CD8-positive, alpha-beta memory T cell (primary cell): ENCODE measurements around the gene CFAP410. TPM values are rescaled to one million over a fixed set of nuclear protein-coding genes. Genes with fewer than 3 reads are reported as not detected.
"Not testable (repeated sequence)": the region's sequence is repeated elsewhere in the genome, so short reads cannot be mapped to it uniquely, and the experiment has no call there.

Experiments used
- CTCF ChIA-PET: fragments of 350-600 bp; sonication (Branson Sonifier 250); formaldehyde crosslinking; loops from one replicate; lab custom pipeline; 2021; ENCODE audit warnings: antibody characterized with exemption; lab: Charles Lee
- POLR2A ChIA-PET: fragments of 350-600 bp; sonication (Branson Sonifier 250); formaldehyde crosslinking; loops from one replicate; lab custom pipeline; 2021; ENCODE audit warnings: antibody characterized with exemption; lab: Charles Lee
- DNase-seq, 5 donors: peaks; one replicate each; pipeline versions ENCODE4 v3.0.0 to v3.0.0-alpha.2; 2020 to 2022; ENCODE audit warnings: mixed read lengths in 1 of 5
- H3K27ac ChIP-seq: one replicate; pipeline ENCODE4 v1.7.0; 2013; ENCODE audit warnings: low read depth, mild to moderate bottlenecking, low read length, moderate library complexity
- H3K27me3 ChIP-seq: 2 replicates; pipeline ENCODE4 v1.7.0; 2013; ENCODE audit warnings: low read length, mild to moderate bottlenecking; ENCODE audit not compliant: insufficient read depth, poor library complexity, severe bottlenecking
- H3K36me3 ChIP-seq: 2 replicates; pipeline ENCODE4 v1.7.0; 2013; ENCODE audit warnings: mild to moderate bottlenecking, low read length, moderate library complexity; ENCODE audit not compliant: insufficient read depth
- H3K4me1 ChIP-seq: 2 replicates; pipeline ENCODE4 v1.7.0; 2013; ENCODE audit warnings: mild to moderate bottlenecking, low read length, moderate library complexity; ENCODE audit not compliant: insufficient read depth
- H3K4me3 ChIP-seq: 2 replicates; pipeline ENCODE4 v1.7.0; 2013; ENCODE audit warnings: mild to moderate bottlenecking, low read length
- H3K9me3 ChIP-seq: 2 replicates; pipeline ENCODE4 v1.7.0; 2013; ENCODE audit warnings: mild to moderate bottlenecking, low read length
- H3K27ac Mint-ChIP-seq, 8 donors: one replicate each; pipeline ENCODE4 v1.8.0; 2020 to 2021; ENCODE audit warnings: mixed read lengths in 8 of 8, mild to moderate bottlenecking in 6 of 8, inconsistent platforms in 3 of 8, moderate library complexity in 3 of 8
- H3K27me3 Mint-ChIP-seq, 2 donors: one replicate each; pipeline ENCODE4 v1.8.0; 2020 to 2021; ENCODE audit warnings: mixed read lengths in 2 of 2, mild to moderate bottlenecking in 1 of 2, moderate library complexity in 1 of 2
- H3K36me3 Mint-ChIP-seq, 3 donors: one replicate each; pipeline ENCODE4 v1.8.0; 2020 to 2021; ENCODE audit warnings: mixed read lengths in 3 of 3, inconsistent platforms in 1 of 3, mild to moderate bottlenecking in 1 of 3
- H3K4me1 Mint-ChIP-seq, 3 donors: one replicate each; pipeline ENCODE4 v1.8.0; 2020 to 2021; ENCODE audit warnings: mixed read lengths in 3 of 3, inconsistent platforms in 1 of 3, mild to moderate bottlenecking in 1 of 3
- H3K4me3 Mint-ChIP-seq, 7 donors: one replicate each; pipeline ENCODE4 v1.8.0; 2020 to 2021; ENCODE audit warnings: mixed read lengths in 7 of 7, mild to moderate bottlenecking in 6 of 7, moderate library complexity in 4 of 7, inconsistent platforms in 2 of 7
- H3K9me3 Mint-ChIP-seq, 5 donors: one replicate each; pipeline ENCODE4 v1.8.0; 2020 to 2022; ENCODE audit warnings: mixed read lengths in 5 of 5, mild to moderate bottlenecking in 3 of 5, moderate library complexity in 2 of 5, inconsistent platforms in 1 of 5
- polyA plus RNA-seq: library from polyadenylated mRNA; unstranded; fragments of 300-500 nt; fragmentation: Illumina TruSeq; gene quantifications from one replicate; pipeline ENCODE4 v1.2.3, GENCODE V29; 2021
- total RNA-seq, 2 experiments: library from RNA; stranded (reverse); gene quantifications; one replicate each; pipeline ENCODE4 v1.2.3, GENCODE V29; 2021

The CFAP410 gene
- total and polyA plus RNA-seq, 3 experiments from 2014 or later: 17.6 to 36.4 (median 19.2) TPM

GRCh38 chr21:44283211-44283785 lies 55.9 kb downstream of the CFAP410 start:
- DNase-seq, H3K36me3 Mint-ChIP-seq, CTCF ChIA-PET, H3K27me3 Mint-ChIP-seq, H3K4me1 ChIP-seq, H3K9me3 ChIP-seq, H3K27me3 ChIP-seq, H3K4me1 Mint-ChIP-seq, H3K27ac ChIP-seq, H3K9me3 Mint-ChIP-seq, H3K36me3 ChIP-seq, H3K4me3 Mint-ChIP-seq, H3K4me3 ChIP-seq, POLR2A ChIA-PET: not testable (repeated sequence)
- H3K27ac Mint-ChIP-seq: peak overlapping the region in 1 of 8 donors; percentile 47

- POLR2A ChIA-PET: no interaction called here
- CTCF ChIA-PET: no interaction called here
- H3K27me3 Mint-ChIP-seq: peaks cover 0 to 2% of the 10 kb centered on the region in 2 donors
Measured at GRCh38 chr21:44282370-44282769, 56.8 kb downstream of the CFAP410 start.

GRCh38 chr21:44281801-44282200 lies 57.4 kb downstream of the CFAP410 start:
- H3K36me3 ChIP-seq: no peaks in the 10 kb centered on the region
- H3K4me3 ChIP-seq: no peak overlapping the region
- no peak overlapping the region for H3K4me3 Mint-ChIP-seq
- no peaks in the 10 kb centered on the region for H3K27me3 ChIP-seq
- ChIA-PET CTCF (no interaction called here), POLR2A (no interaction called here)
- H3K27ac ChIP-seq: no peak overlapping the region
- no peaks in the 10 kb centered on the region for H3K9me3 ChIP-seq
- H3K27ac Mint-ChIP-seq: no peak overlapping the region
- no peaks in the 10 kb centered on the region for H3K4me1 Mint-ChIP-seq
- no peaks in the 10 kb centered on the region for H3K36me3 Mint-ChIP-seq
- H3K9me3 Mint-ChIP-seq: no peaks in the 10 kb centered on the region
- H3K27me3 Mint-ChIP-seq: peaks cover 0 to 2% of the 10 kb centered on the region in 2 donors
- no peaks in the 10 kb centered on the region for H3K4me1 ChIP-seq
- DNase-seq: no peak

More at GRCh38 chr21:44282370-44282769, 56.8 kb downstream of the CFAP410 start:
- Mint-ChIP-seq H3K27ac (no peak overlapping the region), H3K4me1 (no peaks in the 10 kb centered on the region), H3K4me3 (no peak overlapping the region), H3K9me3 (no peaks in the 10 kb centered on the region), H3K36me3 (no peaks in the 10 kb centered on the region)
- Histone ChIP-seq H3K4me3 (no peak overlapping the region), H3K27me3 (no peaks in the 10 kb centered on the region), H3K9me3 (no peaks in the 10 kb centered on the region), H3K4me1 (no peaks in the 10 kb centered on the region), H3K27ac (no peak overlapping the region), H3K36me3 (no peaks in the 10 kb centered on the region)
- no peak for DNase-seq

- Mint-ChIP-seq H3K27ac (no peak overlapping the region), H3K36me3 (no peaks in the 10 kb centered on the region), H3K4me1 (no peaks in the 10 kb centered on the region), H3K9me3 (no peaks in the 10 kb centered on the region), H3K27me3 (peaks cover 0 to 2% of the 10 kb centered on the region in 2 donors), H3K4me3 (no peak overlapping the region)
- Histone ChIP-seq H3K27me3 (no peaks in the 10 kb centered on the region), H3K4me3 (no peak overlapping the region), H3K36me3 (no peaks in the 10 kb centered on the region), H3K9me3 (no peaks in the 10 kb centered on the region), H3K27ac (no peak overlapping the region), H3K4me1 (no peaks in the 10 kb centered on the region)
- ChIA-PET POLR2A (no interaction called here), CTCF (interaction anchor here (1.0 kb wide), 1 partner anchor 18 kb away, joined by 3 read pairs; no protein-coding TSS in a partner anchor)
- DNase-seq: no peak
Measured at GRCh38 chr21:44279354-44280260, 59.6 kb downstream of the CFAP410 start.

Other genes starting within 250 kb of the CFAP410 start
- gene PWP2, start 232.0 kb downstream of the CFAP410 start, total RNA-seq: 10 to 100 TPM; 10.4 to 15.5 TPM
- gene PWP2, start 232.0 kb downstream of the CFAP410 start, polyA plus RNA-seq: 13.2 TPM
- 1 to 10 TPM; 7.6 to 9.0 TPM for gene GATD3, start 205.7 kb downstream of the CFAP410 start, total RNA-seq
- 47.3 TPM for gene GATD3, start 205.7 kb downstream of the CFAP410 start, polyA plus RNA-seq
- gene ICOSLG, start 98.4 kb downstream of the CFAP410 start, total RNA-seq: 1 to 10 TPM; 1.3 to 1.6 TPM
- 2.3 TPM for gene ICOSLG, start 98.4 kb downstream of the CFAP410 start, polyA plus RNA-seq
- gene DNMT3L, start 77.5 kb downstream of the CFAP410 start, total RNA-seq: not detected
- gene DNMT3L, start 77.5 kb downstream of the CFAP410 start, polyA plus RNA-seq: not detected
- not detected for gene AIRE, start 53.5 kb downstream of the CFAP410 start, total RNA-seq
- gene AIRE, start 53.5 kb downstream of the CFAP410 start, polyA plus RNA-seq: 0.22 TPM
- 100 to 1,000 TPM; 122 to 129 TPM for gene PFKL, start 39.3 kb downstream of the CFAP410 start, total RNA-seq
- 105 TPM for gene PFKL, start 39.3 kb downstream of the CFAP410 start, polyA plus RNA-seq
- gene TRPM2, start 14.2 kb upstream of the CFAP410 start, total RNA-seq: 1 to 10 TPM; 1.9 to 2.6 TPM
- gene TRPM2, start 14.2 kb upstream of the CFAP410 start, polyA plus RNA-seq: 2.4 TPM
- under 1 TPM; 0.80 to 0.90 TPM for gene LRRC3, start 116.1 kb upstream of the CFAP410 start, total RNA-seq
- 0.17 TPM for gene LRRC3, start 116.1 kb upstream of the CFAP410 start, polyA plus RNA-seq
- gene KRTAP10-1, start 200.8 kb upstream of the CFAP410 start, total RNA-seq: not detected
- not detected for gene KRTAP10-1, start 200.8 kb upstream of the CFAP410 start, polyA plus RNA-seq
- not detected for gene KRTAP10-2, start 212.1 kb upstream of the CFAP410 start, total RNA-seq
- not detected for gene KRTAP10-2, start 212.1 kb upstream of the CFAP410 start, polyA plus RNA-seq
- gene KRTAP10-3, start 219.4 kb upstream of the CFAP410 start, total RNA-seq: not detected
- not detected for gene KRTAP10-3, start 219.4 kb upstream of the CFAP410 start, polyA plus RNA-seq
- gene KRTAP10-4, start 234.3 kb upstream of the CFAP410 start, total RNA-seq: not detected
- not detected for gene KRTAP10-4, start 234.3 kb upstream of the CFAP410 start, polyA plus RNA-seq
- gene KRTAP10-5, start 241.2 kb upstream of the CFAP410 start, total RNA-seq: not detected
- gene KRTAP10-5, start 241.2 kb upstream of the CFAP410 start, polyA plus RNA-seq: not detected